ENCODE results near the gene TNRC6C.

DNA sequence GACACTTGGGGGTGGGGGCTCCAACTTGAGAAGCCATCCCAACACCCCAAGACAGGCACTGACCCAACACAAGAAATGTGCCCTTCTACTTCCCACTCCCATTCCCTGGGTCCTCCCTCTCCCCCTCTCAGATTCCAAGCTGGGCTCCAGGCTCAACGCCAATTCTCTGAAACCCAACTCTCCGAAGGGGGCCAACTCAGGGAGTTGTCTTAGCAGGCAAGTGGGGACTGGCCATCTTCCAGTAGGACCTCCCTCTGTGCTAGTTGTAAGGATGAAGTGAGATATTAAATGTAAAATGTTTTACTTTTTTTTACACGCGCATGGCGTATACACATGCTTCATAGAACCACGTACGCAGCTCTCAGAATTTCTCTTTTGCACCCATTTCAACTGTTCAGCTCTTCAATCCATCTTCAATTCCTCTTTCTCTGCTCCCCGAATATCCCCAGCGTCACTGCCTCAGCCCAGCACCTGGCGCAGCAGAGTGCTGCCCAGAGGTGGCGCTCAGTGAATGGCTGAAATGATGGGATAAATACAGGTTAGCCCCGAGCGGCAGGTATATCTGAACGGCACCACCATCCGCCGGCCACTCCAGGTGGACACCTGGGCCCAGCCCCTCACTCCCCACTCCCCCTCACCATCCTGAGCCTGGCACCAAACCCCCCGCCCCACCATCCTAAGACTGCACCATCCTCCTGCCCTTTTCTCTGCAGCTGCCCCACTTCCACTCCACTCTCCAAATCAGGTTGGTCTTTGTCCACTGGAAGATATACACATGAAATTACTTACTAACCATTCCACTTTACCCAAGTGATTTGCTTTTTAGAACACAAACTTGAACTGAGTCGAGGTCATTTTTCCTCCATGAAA lies 43.9 kb upstream of the TNRC6C start:
- TF ChIP-seq, protein P1, sequence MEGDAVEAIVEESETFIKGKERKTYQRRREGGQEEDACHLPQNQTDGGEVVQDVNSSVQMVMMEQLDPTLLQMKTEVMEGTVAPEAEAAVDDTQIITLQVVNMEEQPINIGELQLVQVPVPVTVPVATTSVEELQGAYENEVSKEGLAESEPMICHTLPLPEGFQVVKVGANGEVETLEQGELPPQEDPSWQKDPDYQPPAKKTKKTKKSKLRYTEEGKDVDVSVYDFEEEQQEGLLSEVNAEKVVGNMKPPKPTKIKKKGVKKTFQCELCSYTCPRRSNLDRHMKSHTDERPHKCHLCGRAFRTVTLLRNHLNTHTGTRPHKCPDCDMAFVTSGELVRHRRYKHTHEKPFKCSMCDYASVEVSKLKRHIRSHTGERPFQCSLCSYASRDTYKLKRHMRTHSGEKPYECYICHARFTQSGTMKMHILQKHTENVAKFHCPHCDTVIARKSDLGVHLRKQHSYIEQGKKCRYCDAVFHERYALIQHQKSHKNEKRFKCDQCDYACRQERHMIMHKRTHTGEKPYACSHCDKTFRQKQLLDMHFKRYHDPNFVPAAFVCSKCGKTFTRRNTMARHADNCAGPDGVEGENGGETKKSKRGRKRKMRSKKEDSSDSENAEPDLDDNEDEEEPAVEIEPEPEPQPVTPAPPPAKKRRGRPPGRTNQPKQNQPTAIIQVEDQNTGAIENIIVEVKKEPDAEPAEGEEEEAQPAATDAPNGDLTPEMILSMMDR (IDR thresholded peaks at IDR 0.05; ENCODE audit: poor library complexity), result peak; percentile 28
- no peak for TF ChIP-seq EZH2 (IDR thresholded peaks at IDR 0.05; ENCODE audit: borderline replicate concordance)

Measured in hepatocyte (in vitro differentiated cells).